Thoracic aorta (tissue), 2 donors: ENCODE measurements around the gene ARMH3. TPM values are rescaled to one million over a fixed set of nuclear protein-coding genes. Genes with fewer than 3 reads are reported as not detected.

Experiments used
- ATAC-seq: fragments of 150-250 bp; one replicate; pipeline ENCODE4 v1.8.0; 2017; ENCODE audit warnings: low read depth; ENCODE audit not compliant: insufficient number of reproducible peaks, low FRiP score
- DNase-seq: peaks from one replicate; pipeline ENCODE4 v3.0.0-alpha.2; 2020; ENCODE audit warnings: low spot score
- H3K27ac ChIP-seq, 2 donors: fragments of 200-600 bp; sonication (generic); 1 replicate in 1 of 2; 2 replicates in 1 of 2; pipeline ENCODE4 v1.5.1; 2016; ENCODE audit warnings: mild to moderate bottlenecking in 2 of 2, moderate library complexity in 2 of 2
- H3K27me3 ChIP-seq: fragments of 200-600 bp; sonication (generic); replicated peaks from 2 replicates; pipeline ENCODE4 v1.6.0; 2016; ENCODE audit warnings: mild to moderate bottlenecking; ENCODE audit not compliant: insufficient read depth
- H3K36me3 ChIP-seq: fragments of 200-600 bp; sonication (generic); one replicate; pipeline ENCODE4 v1.5.1; 2016
- H3K4me1 ChIP-seq, 2 donors: fragments of 200-600 bp; sonication (generic); 1 replicate in 1 of 2; 2 replicates in 1 of 2; pipeline versions ENCODE4 v1.5.1 to v1.6.0; 2016; ENCODE audit warnings: low read depth in 2 of 2, mild to moderate bottlenecking in 1 of 2; ENCODE audit not compliant: control insufficient read depth in 1 of 2
- H3K4me3 ChIP-seq: fragments of 200-600 bp; sonication (generic); 2 replicates; pipeline ENCODE4 v1.5.1; 2016; ENCODE audit warnings: mild to moderate bottlenecking
- H3K9me3 ChIP-seq: fragments of 200-600 bp; sonication (generic); 2 replicates; pipeline ENCODE4 v1.5.1; 2016
- total RNA-seq, 2 donors: library from RNA; depleted of rRNA; stranded (reverse); fragments of >200 nt; gene quantifications; one replicate each; pipeline versions ENCODE4 v1.1.0 to v1.2.3, GENCODE V29; 2016
- TF ChIP-seq, protein P1 (sequence below): fragments of 200-600 bp; sonication (generic); IDR thresholded peaks from one replicate; pipeline ENCODE4 v1.5.1; 2019; ENCODE audit warnings: antibody characterized with exemption

Gene ARMH3
- total RNA-seq, 2 donors from 2014 or later: 21.1 TPM

DNA sequence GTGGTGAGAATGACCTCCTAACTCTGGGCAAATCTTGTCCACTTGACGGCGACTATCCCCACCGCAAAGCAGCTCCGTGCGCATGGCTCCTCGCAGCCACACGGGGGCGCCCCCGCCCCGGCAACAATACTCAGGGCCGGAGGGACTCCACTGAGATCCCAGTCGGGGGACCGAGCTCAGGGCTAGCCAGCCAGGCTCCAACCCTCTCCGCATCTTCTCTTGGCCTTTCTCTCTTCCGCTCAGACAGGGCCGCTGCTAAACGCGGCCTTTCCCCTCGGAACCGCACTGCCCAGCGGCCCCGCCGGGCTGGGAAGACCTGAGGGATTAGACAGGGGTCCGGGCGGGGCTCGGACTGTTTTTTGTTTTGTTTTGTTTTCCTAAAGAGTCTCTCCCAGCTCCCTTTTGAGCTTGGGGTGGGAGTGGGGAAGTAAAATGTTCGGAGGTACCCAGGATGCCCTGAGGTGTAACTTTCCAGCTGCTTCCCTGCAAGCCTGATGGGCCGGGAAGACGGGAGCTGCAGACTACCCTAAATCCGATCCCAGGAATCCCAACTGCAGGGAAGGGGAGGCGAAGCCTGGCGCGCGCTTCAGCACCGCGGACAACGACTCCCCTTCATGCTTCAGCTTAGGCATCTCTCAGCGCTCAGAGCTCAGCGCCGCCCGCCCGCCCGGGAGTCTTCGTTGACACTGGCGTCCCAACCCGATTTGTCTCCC is 215.1 kb downstream of the ARMH3 start:
- H3K27ac ChIP-seq: no peak overlapping the region
- no peaks in the 10 kb centered on the region for H3K27me3 ChIP-seq
- peaks cover 6 to 24% of the 10 kb centered on the region in 2 donors for H3K4me1 ChIP-seq
- peak overlapping the region; percentile 60 for H3K4me3 ChIP-seq
- no peak for ATAC-seq
- DNase-seq: no peak
- no peaks in the 10 kb centered on the region for H3K9me3 ChIP-seq
- H3K36me3 ChIP-seq: peaks cover 2% of the 10 kb centered on the region
- TF ChIP-seq, protein P1, sequence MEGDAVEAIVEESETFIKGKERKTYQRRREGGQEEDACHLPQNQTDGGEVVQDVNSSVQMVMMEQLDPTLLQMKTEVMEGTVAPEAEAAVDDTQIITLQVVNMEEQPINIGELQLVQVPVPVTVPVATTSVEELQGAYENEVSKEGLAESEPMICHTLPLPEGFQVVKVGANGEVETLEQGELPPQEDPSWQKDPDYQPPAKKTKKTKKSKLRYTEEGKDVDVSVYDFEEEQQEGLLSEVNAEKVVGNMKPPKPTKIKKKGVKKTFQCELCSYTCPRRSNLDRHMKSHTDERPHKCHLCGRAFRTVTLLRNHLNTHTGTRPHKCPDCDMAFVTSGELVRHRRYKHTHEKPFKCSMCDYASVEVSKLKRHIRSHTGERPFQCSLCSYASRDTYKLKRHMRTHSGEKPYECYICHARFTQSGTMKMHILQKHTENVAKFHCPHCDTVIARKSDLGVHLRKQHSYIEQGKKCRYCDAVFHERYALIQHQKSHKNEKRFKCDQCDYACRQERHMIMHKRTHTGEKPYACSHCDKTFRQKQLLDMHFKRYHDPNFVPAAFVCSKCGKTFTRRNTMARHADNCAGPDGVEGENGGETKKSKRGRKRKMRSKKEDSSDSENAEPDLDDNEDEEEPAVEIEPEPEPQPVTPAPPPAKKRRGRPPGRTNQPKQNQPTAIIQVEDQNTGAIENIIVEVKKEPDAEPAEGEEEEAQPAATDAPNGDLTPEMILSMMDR: peak; percentile 70

DNA sequence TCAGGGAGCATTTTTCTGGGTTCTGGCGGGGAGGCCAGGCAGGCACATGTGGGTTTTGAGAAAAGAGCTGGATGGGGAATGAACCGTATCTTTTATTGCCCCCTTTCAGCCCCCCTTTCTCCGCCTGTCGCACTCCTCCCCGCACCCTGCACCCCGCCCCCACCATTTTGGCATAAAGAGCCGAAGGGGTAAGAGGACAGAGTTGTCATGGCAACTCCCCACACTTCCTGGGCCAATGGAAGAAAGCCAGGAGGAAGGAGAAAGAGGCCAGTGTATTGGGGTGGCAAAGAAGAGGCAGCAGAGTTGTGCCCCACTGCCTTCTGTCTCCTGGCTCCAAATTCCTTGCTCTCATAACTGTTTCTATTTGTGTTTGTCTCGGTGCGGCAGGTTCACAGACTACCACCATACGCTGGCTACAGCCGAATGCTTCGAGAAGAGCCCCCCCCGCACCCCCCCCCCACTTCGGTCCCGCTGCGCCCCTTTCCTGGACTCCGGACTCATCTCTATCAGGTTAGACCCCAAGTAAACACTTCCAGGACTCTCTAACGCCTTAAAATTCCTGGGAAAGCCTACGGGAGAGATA is 215.8 kb downstream of the ARMH3 start:
- Histone ChIP-seq H3K9me3 (no peaks in the 10 kb centered on the region), H3K4me1 (peaks cover 6 to 24% of the 10 kb centered on the region in 2 donors), H3K4me3 (peak overlapping the region; percentile 60), H3K27ac (no peak overlapping the region), H3K36me3 (peaks cover 1% of the 10 kb centered on the region), H3K27me3 (no peaks in the 10 kb centered on the region)
- DNase-seq (no peak), ATAC-seq (no peak)
- TF ChIP-seq, protein P1: no peak

DNA sequence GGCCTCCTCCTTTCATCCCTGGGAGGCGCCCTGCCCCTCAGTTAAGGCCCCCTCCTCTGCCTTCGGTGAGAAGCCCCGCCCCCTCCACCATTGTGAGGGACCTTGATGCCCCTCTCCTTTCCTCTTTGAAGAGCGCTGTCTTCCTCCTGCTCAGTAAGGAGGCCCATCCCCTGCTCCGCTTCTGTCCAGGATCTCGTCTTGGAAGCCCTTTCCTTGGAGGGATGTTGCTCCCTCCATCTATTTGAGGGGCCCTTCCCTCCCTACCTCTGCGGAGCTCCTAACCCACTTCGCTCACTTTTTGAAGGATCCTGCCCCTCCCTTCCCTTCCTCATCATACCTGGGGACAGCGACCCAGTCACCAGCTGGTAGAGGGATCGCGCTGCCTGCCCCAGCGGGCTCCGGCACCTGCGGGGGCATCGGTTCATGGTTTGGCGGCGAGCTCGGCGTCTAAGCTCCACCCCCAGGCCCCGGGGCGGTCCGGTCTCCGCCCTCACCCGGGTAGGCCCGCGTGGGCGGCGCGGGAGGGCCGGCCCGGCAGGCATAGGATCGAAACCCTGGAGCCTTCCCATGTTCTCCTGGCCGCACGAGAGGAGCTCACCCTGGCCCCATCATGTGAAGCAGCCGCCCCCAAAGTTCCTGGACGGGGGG is 216.4 kb downstream of the ARMH3 start:
- Histone ChIP-seq H3K4me1 (peaks cover 6 to 24% of the 10 kb centered on the region in 2 donors), H3K9me3 (no peaks in the 10 kb centered on the region), H3K36me3 (no peaks in the 10 kb centered on the region), H3K4me3 (peak overlapping the region; percentile 60), H3K27ac (no peak overlapping the region), H3K27me3 (no peaks in the 10 kb centered on the region)
- DNase-seq: no peak
- no peak for ATAC-seq
- TF ChIP-seq, protein P1: no peak

DNA sequence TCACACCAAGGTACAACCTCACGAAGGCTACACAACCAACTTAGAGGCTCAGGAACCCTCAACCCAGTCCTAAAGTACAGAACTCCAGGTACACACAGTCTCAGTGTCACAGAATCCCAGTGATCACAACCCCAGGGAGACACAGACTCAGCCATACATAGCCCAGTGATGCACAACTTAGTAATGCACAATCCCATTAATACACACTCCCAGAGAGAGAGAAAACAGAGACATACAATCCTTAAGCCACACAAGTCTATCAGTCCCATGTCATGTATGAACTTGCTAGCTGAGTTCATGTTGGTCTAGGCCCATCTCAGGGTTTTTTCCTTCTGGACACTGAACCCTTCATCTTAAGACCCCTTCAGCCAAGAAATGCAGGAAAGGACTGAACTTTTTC is 217.0 kb downstream of the ARMH3 start:
- DNase-seq: no peak
- TF ChIP-seq, protein P1: no peak
- ATAC-seq: no peak
- no peaks in the 10 kb centered on the region for H3K9me3 ChIP-seq
- peaks cover 6 to 24% of the 10 kb centered on the region in 2 donors for H3K4me1 ChIP-seq
- no peak overlapping the region for H3K27ac ChIP-seq
- H3K36me3 ChIP-seq: no peaks in the 10 kb centered on the region
- no peaks in the 10 kb centered on the region for H3K27me3 ChIP-seq
- no peak overlapping the region for H3K4me3 ChIP-seq

DNA sequence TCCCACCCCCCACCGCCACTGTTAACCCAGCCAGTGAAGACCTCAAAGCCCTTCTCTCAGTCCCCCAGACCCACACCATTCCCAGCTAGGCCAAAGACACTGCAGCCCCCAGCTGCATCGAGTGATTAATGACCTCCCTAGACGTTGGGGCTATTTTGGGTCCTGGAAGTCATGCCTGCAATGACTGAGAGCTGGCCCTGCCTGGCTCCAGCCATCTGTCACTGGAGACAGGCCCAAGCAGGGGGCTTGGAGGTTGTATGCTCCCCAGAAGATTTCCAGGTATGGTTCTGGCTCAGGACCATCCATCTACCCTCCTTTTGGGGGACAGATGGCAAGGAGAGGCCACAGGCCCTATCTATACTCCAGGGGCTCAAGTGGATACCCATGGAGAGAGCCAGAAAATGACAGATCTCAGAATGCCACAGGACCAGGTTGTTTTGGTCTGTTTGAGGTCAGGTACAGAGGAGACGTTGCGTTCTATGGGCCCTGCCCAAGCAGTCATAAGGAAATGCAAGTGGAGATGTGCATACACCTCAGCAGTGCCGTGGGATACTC is 217.5 kb downstream of the ARMH3 start:
- Histone ChIP-seq H3K27ac (no peak overlapping the region), H3K27me3 (no peaks in the 10 kb centered on the region), H3K4me3 (no peak overlapping the region), H3K9me3 (no peaks in the 10 kb centered on the region), H3K36me3 (no peaks in the 10 kb centered on the region), H3K4me1 (peaks cover 6 to 24% of the 10 kb centered on the region in 2 donors)
- TF ChIP-seq, protein P1: no peak
- ATAC-seq (no peak), DNase-seq (no peak)
